HG02870 (cell line): ENCODE measurements around the gene GAS2L3.
"Not testable (repeated sequence)": the region's sequence is repeated elsewhere in the genome, so short reads cannot be mapped to it uniquely, and the experiment has no call there.

ENCODE experiments used
- ATAC-seq: cut with Tn5 transposase; IDR thresholded peaks from one replicate; pipeline ENCODE4 v1.9.1; 2021; ENCODE audit warnings: mild to moderate bottlenecking, moderate library complexity; ENCODE audit not compliant: unreplicated experiment

The GAS2L3 gene

DNA sequence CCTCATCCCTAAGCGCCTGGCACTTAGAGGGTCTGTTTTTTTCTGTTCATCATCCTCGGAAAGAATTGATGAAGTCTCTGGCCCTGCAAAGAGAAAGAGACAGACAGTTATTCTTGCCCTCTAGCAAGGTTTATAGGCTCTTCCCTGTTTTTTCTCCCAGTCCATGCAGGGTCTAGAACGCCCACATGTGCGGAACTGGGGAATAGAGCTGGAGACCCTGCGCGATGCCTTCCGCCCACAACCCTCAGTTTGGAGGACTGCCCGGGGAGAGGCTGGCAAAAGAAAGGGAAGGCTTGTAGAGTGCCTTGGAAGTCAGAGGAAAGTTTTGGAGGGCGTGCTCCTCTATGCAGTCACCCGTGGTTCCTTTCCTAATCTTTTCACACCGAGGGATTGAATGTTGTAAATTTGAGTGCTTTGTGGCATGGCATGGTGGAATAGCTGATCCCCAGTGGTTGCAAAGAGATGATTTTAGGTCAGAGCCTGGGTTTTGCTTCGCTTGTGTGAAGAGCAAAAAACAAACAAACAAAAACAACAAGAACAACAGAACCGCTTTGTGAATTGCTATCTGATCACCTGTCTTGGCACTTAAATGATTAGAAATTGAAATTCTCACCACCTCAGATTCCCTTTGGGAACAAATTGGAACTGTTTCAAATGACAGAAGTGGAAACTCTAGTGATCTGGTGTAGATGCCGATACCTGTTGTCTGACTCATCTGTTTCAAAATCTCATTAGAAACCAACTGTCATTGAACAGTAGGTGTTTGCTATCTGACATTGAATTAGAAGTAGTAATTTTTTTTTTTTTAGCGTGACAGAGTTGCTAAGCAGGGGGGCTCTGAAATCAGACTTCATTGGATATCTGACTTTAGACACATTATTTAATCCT, 947 bp downstream of the GAS2L3 start:
- no peak for ATAC-seq

DNA sequence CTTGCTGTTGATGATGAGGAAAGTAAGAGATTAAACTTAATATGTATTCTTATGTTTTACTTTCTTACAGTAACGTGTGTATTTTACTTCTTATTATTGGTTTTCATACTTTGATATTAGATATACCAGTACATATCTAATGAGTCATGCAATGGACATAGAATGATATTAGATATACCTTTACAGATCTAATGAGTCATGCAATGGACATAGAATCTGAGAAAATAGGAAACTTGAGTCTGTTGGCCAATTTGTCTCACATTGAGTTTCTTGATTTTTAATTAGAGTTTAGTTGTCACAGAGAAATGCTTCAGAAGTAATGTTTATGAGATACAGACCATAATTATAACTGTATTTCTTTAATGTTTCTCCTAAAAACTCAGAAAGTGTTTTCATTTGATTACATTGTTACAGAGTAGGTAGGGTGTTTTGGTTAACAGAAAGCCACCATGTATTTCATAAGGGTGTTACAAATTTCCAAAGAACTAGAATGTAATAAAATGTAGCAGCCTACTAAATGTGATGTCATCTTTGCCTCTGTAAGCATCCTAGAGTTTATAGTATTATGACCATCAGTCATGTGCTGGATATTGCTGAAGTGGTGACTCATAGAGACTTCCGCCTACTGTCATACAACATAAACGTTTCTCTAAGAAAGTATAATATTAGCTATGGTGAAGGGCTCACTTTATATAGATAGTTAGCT, 3.0 kb downstream of the GAS2L3 start:
- ATAC-seq: no peak

DNA sequence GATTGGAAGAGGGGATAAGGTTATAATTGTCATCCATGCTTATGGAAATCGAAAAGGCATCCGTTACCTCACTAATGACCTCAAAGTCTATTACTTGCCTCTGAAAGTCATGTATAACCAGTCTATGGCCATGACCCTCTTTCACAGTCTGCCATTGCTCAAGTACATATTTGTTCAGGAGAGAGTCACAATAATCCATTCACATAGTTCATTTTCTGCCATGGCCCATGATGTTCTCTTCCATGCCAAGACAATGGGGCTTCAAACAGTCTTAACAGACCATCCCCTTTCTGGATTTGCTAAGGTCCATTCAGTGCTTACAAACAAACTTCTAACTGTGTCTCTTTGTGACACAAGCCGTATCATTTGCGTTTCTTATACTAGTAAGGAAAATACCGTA, 5.4 kb downstream of the GAS2L3 start:
- ATAC-seq: no peak

GRCh38 chr12:100579844-100580243, 6.4 kb downstream of the GAS2L3 start:
- no peak for ATAC-seq

DNA sequence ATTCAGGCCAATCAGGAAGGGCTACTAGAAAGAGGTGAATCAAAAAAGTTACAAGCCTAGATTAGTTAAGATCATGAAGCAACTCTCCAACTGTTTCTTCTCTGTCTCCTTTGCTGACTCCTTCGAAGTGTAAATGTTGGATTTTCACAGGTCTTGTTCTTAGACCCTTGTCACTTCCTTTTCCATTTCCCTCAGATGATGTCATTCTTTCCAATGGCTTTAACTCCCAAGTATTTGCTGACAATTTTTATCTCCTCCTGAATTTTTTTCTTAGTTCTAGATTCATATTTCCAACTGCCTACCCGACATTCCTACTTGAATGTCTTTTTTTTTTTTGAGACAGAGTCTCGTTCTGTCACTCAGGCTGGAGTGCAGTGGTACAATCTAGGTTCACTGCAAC, 10.8 kb downstream of the GAS2L3 start:
- no peak for ATAC-seq

DNA sequence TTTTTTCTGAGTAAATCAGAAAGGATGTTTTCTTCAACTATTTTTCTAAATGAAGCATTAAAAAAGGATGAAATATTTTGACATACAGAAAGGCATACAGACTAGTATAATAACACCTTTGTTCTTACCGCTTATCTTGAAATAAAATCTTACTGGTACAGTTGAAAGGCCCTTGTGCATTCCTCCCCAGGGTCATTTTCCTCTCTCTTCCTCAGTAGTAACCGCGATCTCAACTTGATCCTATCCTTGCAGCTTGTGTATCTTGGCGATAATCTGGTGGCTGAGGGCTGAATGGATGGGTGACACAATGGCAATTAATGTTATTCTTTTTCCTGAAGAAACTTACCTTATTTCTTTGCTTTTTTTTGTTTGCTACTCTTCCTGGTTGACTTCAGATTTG, 18.5 kb downstream of the GAS2L3 start:
- ATAC-seq: no peak

GRCh38 chr12:100593490-100593889, 20.0 kb downstream of the GAS2L3 start:
- ATAC-seq: no peak

DNA sequence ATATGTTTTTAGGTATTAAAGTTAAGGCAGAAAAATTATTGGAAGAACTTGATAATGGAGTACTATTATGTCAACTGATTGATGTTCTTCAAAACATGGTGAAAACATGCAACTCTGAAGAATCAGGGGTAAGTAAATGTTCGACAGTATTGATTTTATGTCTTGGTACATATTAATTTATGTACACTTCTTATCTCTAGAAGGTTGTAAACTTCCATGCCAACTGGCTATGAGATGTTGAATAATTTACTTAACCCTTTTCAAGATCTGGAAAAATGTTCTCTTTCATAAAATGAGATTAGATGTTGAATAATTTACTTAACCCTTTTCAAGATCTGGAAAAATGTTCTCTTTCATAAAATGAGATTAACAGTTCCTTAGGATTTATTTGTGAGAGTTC, 28.1 kb downstream of the GAS2L3 start:
- ATAC-seq: no peak

DNA sequence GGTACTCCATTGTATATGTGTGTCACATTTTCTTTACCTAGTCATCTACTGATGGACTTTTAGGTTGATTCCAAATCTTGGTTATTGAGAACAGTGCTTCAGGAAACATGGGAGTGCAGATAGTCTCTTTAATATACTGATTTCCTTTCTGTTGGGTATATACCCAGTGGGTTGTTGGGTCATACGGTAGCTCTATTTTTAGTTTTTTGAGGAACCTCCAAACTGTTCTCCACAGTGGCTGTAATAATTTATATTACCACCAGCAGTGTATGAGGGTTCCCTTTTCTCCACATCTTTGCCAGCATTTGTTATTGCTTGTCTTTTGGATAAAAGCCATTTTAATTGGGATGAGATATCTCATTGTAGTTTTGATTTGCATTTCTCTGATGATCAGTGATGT, 29.5 kb downstream of the GAS2L3 start:
- not testable (repeated sequence) for ATAC-seq

GRCh38 chr12:100608776-100609175, 35.3 kb downstream of the GAS2L3 start:
- ATAC-seq: no peak

DNA sequence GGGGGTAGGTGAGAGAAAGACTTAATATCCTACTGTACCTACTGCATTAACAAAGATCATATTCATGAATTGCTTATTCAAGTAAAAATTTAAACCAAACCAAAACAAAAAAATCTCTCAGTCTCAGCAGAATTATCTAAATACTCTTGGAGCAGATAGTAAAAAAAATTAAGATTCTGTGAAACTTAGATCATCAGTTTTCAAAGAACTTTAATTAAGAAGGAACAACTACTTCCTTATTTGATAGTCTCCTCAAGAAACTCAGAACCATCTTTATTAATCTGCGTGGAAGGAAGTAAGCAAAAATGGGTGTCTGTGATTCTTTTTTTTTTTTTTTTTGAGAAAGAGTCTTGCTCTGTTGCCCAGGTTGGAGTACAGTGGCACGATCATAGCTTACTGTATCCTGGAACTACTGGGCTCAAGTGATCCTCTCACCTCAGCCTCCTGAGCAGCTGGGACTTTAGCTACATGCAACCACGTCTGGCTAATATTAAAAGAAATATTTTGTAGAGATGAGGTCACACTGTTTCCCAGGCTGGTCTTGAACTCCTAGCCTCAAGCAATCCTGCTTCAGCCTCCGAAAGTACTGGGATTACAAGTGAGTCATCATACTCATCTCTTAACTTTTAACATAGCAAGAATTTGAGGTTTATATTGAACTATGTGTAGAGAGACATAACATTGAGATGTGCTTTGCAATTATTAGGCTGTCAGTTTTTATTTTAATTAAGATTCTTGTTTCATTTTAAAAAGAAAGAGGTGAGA, 37.4 kb downstream of the GAS2L3 start:
- ATAC-seq: no peak

DNA sequence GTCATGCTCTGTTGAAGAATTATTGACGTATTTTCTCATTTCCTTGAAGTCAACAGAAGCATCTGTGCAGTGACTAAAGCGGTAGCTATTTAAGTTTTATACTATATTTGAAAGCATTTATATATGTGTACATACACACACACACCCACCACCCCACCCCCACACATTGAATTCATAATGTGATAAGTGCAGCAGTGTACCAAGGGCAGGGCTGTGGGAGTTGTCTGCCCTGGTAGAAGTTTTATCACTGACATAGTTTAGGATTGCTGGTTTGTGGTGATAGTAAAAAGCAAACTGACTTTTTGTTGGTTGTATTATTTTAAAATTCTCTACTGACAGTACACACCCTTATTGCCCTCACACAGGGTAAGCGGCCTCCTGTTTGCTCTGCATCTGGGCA, 39.1 kb downstream of the GAS2L3 start:
- ATAC-seq: no peak

DNA sequence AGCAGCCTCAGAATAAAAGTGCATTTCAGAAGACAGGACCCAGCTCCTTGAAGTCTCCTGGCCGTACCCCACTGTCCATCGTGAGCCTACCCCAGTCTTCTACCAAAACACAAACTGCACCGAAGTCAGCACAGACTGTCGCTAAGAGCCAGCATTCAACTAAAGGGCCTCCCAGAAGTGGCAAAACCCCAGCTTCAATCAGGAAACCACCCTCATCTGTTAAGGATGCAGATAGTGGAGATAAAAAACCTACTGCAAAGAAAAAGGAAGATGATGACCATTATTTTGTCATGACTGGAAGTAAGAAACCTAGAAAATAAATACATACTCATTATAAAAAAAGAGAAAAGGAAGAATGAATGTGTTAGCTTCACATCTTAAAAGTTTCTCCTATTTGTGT, 51.1 kb downstream of the GAS2L3 start:
- no peak for ATAC-seq

DNA sequence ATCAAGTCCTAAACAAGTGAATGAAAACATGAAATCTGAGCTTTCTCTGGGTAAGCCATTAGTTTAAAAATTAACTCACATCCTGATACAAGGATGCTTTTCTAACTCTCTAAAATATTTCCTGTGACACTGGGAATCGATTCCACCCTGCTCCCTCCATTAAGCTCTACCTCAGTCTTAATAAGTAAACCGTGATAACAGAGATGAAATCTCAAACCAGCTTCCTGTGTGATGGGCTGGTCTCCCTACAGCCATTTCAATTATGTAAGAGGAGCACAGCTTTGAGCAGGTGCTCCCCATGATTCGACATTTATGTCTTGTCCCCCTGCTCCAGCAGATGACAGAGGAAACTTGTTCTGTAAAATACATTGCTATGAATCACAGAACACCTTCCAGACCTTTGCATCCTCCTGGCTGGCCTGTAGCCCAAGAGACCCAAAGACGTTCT, 59.0 kb downstream of the GAS2L3 start:
- no peak for ATAC-seq

DNA sequence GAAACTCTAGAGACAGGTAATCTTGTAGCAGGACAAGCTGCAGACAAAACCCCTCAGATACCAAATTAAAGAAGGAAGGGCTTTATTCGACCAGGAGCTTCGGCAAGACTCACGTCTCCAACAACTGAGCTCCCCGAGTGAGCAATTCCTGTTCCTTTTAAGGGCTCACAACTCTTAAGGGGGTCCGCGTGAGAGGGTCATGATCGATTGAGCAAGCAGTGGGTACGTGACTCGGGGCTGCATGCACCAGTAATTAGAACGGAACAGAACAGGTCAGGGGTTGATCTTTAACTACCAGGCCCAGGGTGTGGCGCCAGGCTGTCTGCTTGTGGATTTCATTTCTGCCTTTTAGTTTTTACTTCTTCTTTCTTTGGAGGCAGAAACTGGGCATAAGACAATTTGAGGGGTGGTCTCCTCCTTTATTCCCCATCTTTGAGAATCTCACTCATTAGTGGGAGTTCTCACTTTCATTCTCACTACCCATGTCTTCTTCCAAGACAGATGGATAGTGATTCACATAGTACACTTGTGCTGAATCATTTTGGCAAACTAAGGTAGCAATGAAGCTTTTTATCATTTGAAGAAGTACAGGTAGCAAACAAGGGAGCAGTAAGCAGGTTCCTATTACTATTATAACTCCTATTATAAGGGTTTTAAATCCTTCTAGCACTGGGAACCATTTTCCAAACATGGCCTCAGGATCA, 59.8 kb downstream of the GAS2L3 start:
- ATAC-seq: not testable (repeated sequence)

DNA sequence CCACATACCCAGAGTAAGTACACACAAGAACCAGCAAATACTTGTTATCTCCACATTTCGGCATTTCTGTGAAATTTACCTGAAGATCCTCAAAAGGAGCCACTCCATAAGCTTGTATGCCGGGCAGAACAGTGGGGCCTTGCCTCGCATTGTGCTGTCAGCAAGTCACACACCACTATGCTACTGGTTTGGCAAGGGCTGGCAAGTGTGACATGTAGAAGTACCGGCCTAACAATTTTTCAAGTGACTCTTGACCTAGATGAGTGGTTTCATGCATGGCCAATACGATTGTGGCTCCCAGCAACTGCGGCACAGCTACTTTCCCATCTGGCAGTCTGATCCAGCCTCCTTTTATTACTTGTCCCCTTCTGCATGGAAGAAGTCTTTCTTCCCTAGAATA, 69.8 kb downstream of the GAS2L3 start:
- ATAC-seq: no peak

DNA sequence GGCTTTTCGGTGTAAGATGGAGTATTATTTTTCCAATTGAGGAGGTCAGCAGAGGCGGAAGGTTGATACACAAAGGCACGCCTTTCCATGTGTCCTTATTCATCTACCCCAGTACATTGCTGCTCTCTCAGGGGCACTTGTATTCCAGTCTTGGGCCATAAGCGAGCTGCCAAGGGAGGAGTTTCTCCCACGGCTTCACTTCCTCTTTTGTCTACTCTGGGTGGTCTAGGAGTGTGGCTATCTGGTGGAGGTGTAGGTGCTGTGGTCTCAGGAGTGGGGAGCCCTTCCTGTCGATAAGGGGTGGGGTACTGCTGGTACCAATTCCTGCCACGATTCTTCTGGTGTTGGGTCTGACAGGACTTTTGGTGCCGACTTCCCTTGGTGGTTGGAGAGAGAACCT, 73.4 kb downstream of the GAS2L3 start:
- no peak for ATAC-seq

GRCh38 chr12:100651108-100651507, 77.6 kb downstream of the GAS2L3 start:
- ATAC-seq: no peak

DNA sequence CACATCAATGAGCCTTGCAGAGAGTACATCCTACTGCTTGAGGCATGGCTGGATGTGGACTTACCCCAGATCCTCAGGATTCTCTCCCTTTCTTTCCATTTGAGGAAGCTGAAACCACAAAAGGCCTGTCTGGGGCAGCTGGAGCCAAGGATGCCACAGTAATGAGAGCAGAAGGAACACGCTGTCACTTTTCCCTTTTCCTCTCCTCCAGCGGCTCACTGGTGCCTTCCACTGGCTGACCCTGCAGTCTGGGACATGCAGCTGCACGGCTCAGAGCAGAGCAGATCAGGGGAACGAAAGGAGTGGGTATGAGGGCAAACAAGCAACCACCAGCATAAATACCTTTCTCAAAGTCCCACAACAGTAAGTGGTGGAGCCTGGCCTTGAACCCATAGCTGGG, 78.2 kb downstream of the GAS2L3 start:
- ATAC-seq: no peak

- ATAC-seq: no peak
Observed at GRCh38 chr12:100652488-100652887, 79.0 kb downstream of the GAS2L3 start.

DNA sequence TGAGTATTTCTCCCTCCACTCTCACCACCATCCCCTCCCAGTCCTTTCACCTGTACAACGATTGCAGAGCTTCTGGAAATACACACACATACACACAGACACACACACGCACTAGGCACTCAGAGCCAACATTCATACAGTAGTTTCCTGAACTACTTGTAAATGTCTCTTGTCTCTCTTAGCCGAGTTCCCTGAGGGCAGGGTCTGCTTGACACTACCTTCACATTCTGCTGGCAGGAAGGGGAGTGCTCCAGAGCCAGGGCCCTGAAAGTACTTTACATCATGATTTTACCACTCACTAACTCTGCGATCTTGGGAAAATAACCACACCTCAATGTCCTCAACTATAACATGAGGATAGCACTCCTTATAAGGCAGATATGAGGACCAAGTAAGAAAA, 82.7 kb downstream of the GAS2L3 start:
- ATAC-seq: no peak
